A673 (cell line): Measurements from ENCODE around the gene S100A5. TPM values are rescaled to one million over a fixed set of nuclear protein-coding genes. Genes with fewer than 3 reads are reported as not detected.

ENCODE experiments used
- BruUV-seq: library from RNA; stranded (reverse); fragments of 400-500 nt; replicated peaks from 2 replicates; lab custom pipeline; 2021; lab: Mats Ljungman, UMichigan
- CTCF ChIA-PET: fragments of 300-600 bp; sonication (Branson Sonifier 250); formaldehyde crosslinking; loops from one replicate; lab custom pipeline; 2022; ENCODE audit warnings: antibody characterized with exemption; lab: Charles Lee
- POLR2A ChIA-PET: fragments of 300-600 bp; sonication (Branson Sonifier 250); formaldehyde crosslinking; loops from one replicate; lab custom pipeline; 2022; ENCODE audit warnings: antibody characterized with exemption; ENCODE audit not compliant: low non-redundant PET; lab: Charles Lee
- DNase-seq: peaks from one replicate; pipeline ENCODE4 v3.0.0-alpha.2; 2015; ENCODE audit warnings: low spot score
- H3K27ac ChIP-seq: fragments of 200-600 bp; sonication (generic); 2 replicates; pipeline ENCODE4 v1.5.1; 2016; ENCODE audit warnings: mixed run types, low read depth, mild to moderate bottlenecking, mixed read lengths, antibody characterized with exemption, low read length; ENCODE audit not compliant: poor library complexity, severe bottlenecking
- H3K27me3 ChIP-seq: fragments of 200-600 bp; sonication (generic); replicated peaks from 2 replicates; pipeline ENCODE4 v1.6.1; 2017; ENCODE audit warnings: mixed run types, low read depth, mild to moderate bottlenecking, mixed read lengths, antibody characterized with exemption, low read length; ENCODE audit not compliant: insufficient read depth, poor library complexity
- H3K36me3 ChIP-seq: fragments of 200-600 bp; sonication (generic); 2 replicates; pipeline ENCODE4 v1.6.1; 2016; ENCODE audit warnings: mixed run types, mild to moderate bottlenecking, mixed read lengths, antibody characterized with exemption, low read length; ENCODE audit not compliant: insufficient read depth, poor library complexity, severe bottlenecking
- H3K4me1 ChIP-seq: fragments of 200-600 bp; sonication (generic); 2 replicates; pipeline ENCODE4 v1.6.1; 2017; ENCODE audit warnings: mixed run types, mild to moderate bottlenecking, mixed read lengths, antibody characterized with exemption, low read length; ENCODE audit not compliant: insufficient read depth, poor library complexity, severe bottlenecking
- H3K4me3 ChIP-seq: fragments of 200-600 bp; sonication (generic); 2 replicates; pipeline ENCODE4 v1.5.1; 2016; ENCODE audit warnings: low read depth, mixed run types, mild to moderate bottlenecking, mixed read lengths, low read length; ENCODE audit not compliant: poor library complexity, severe bottlenecking
- H3K9me3 ChIP-seq: fragments of 200-600 bp; sonication (generic); 2 replicates; pipeline ENCODE4 v1.6.1; 2016; ENCODE audit warnings: mixed run types, low read depth, mild to moderate bottlenecking, mixed read lengths, antibody characterized with exemption, low read length; ENCODE audit not compliant: poor library complexity, severe bottlenecking
- CTCF ChIP-seq: fragments of 300-800, 200-600 bp; sonication (generic); conservative IDR thresholded peaks from 2 replicates; pipeline ENCODE4 v1.5.1; 2017; ENCODE audit warnings: low read depth, mild to moderate bottlenecking, antibody characterized with exemption, low read length, moderate library complexity, mixed read lengths
- EZH2 ChIP-seq: fragments of 200-600 bp; sonication (generic); IDR thresholded peaks from 2 replicates; pipeline ENCODE4 v1.6.1; 2017; ENCODE audit warnings: borderline replicate concordance, low read depth, mild to moderate bottlenecking, mixed read lengths, antibody characterized with exemption, low read length; ENCODE audit not compliant: poor library complexity, severe bottlenecking
- intact Hi-C: fragments of 100-400 bp; cut with micrococcal nuclease; formaldehyde crosslinking; loops from one replicate; pipeline ENCODE4 v1.10.0; 2022; ENCODE audit not compliant: unreplicated experiment
- total RNA-seq: library from RNA; stranded (reverse); gene quantifications from 2 replicates; pipeline ENCODE4 v1.2.3, GENCODE V29; 2021

The S100A5 gene
- total RNA-seq, 1 experiment from 2014 or later: not detected

DNA sequence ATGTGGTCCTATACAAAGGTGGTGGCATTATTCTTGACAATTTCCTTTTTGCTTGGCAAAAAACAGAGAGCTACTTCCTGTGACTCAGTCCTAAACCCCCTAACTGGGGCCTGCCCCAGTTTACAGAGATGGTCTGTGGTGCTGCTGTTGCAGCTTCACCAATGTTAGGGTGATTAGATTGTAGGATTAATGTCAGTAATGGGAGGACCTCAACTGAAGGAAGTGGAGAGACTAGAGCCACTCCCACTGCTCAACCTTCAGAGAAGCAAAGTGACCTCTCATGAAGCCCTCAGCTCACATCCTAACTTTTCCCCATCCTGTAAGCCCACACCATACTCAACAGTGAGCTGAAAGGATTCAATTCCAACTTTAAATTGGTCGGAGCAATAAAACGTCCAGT is 8.6 kb downstream of the S100A5 start:
- Histone ChIP-seq H3K4me3 (no peak overlapping the region), H3K27ac (no peak overlapping the region), H3K27me3 (no peaks in the 10 kb centered on the region), H3K9me3 (no peaks in the 10 kb centered on the region), H3K4me1 (peaks cover 34% of the 10 kb centered on the region), H3K36me3 (no peaks in the 10 kb centered on the region)
- intact Hi-C loops: loop anchor here (5.0 kb wide), 1 partner anchor 100 kb away; the partner anchor contains the start of gene CHTOP
- ChIA-PET POLR2A (no interaction called here), CTCF (interaction anchor here (1.1 to 1.5 kb wide), 3 partner anchors 12 to 37 kb away, joined by 3 to 11 read pairs (median 4); no protein-coding TSS in a partner anchor)
- no TSS peak for BruUV-seq
- TF ChIP-seq EZH2: no peak
- TF ChIP-seq CTCF: no peak
- no peak for DNase-seq

DNA sequence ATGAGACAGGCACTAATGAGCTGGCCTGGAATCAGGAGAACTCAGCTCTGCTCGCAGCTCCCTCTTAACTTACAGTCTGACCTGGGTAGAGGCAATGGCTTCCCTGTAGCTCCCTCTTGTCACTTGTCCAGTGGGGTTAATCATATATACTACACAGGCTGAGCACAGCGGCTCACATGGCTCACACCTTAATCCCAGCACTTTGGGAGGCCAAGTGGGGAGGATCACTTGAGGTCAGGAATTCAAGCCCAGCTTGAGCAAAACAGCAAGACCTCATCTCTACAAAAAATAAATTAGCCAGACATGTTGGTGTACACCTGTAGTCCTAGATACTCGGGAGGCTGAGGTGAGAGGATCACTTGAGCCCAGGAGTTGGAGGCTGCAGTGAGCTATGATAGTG is 9.1 kb downstream of the S100A5 start:
- no peak overlapping the region for H3K27ac ChIP-seq
- TF ChIP-seq CTCF (no peak), EZH2 (no peak)
- BruUV-seq: no TSS peak
- intact Hi-C loops: loop anchor here (5.0 kb wide), 1 partner anchor 101 kb away; the partner anchor contains the start of gene CHTOP
- no peaks in the 10 kb centered on the region for H3K9me3 ChIP-seq
- no peak overlapping the region for H3K4me3 ChIP-seq
- H3K36me3 ChIP-seq: no peaks in the 10 kb centered on the region
- H3K27me3 ChIP-seq: no peaks in the 10 kb centered on the region
- POLR2A ChIA-PET: no interaction called here
- CTCF ChIA-PET: interaction anchor here (1.1 to 1.5 kb wide), 3 partner anchors 11 to 37 kb away, joined by 3 to 11 read pairs (median 4); no protein-coding TSS in a partner anchor
- no peak for DNase-seq
- H3K4me1 ChIP-seq: peaks cover 34% of the 10 kb centered on the region

DNA sequence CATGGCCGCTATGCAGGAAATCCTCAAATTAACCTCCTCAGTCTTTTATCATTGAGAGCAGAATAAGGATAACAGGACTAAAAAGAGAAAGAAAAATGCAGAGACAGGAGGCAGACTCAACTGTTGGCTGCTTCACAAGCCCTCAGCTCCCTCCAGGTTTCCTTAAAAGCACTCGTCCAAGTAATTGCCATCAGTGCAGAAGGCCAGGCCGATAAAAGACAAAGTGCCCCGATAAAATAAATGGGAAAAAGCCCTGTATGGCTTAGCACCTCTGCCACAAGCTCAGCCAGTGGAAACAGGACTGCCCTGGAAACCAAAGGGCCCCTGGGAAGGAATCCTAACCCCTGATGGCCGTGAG is 13.1 kb downstream of the S100A5 start:
- H3K27ac ChIP-seq: no peak overlapping the region
- DNase-seq: no peak
- no peak overlapping the region for H3K4me3 ChIP-seq
- no peak for TF ChIP-seq EZH2
- no peak for TF ChIP-seq CTCF
- no peaks in the 10 kb centered on the region for H3K27me3 ChIP-seq
- CTCF ChIA-PET: interaction anchor here (1.0 kb wide), 1 partner anchor 29 kb away, joined by 3 read pairs; no protein-coding TSS in a partner anchor
- no peaks in the 10 kb centered on the region for H3K9me3 ChIP-seq
- intact Hi-C loops: no loop called here
- POLR2A ChIA-PET: no interaction called here
- peaks cover 9% of the 10 kb centered on the region for H3K4me1 ChIP-seq
- no TSS peak for BruUV-seq
- no peaks in the 10 kb centered on the region for H3K36me3 ChIP-seq
